Central memory CD8-positive, alpha-beta T cell (primary cell): ENCODE data around the gene KIF3A.
A peak's percentile ranks its signal among the peaks of the same experiment; 100 is the strongest.

Experiments used
- ATAC-seq: fragments of 150-1000 bp; cut with Tn5 transposase; replicated peaks from 2 replicates; pipeline ENCODE4 v1.10.0; 2022; ENCODE audit warnings: mild to moderate bottlenecking, moderate FRiP score, moderate number of reproducible peaks; ENCODE audit not compliant: poor library complexity, severe bottlenecking; ENCODE audit errors: extremely low read depth
- DNase-seq, 2 donors: peaks; one replicate each; pipeline ENCODE4 v3.0.0; 2021; ENCODE audit warnings: low spot score in 2 of 2
- H3K27ac Mint-ChIP-seq: one replicate; pipeline ENCODE4 v1.8.0; 2022; ENCODE audit warnings: low read depth, mild to moderate bottlenecking, moderate library complexity, mixed read lengths
- H3K27me3 Mint-ChIP-seq: one replicate; pipeline ENCODE4 v1.8.0; 2022; ENCODE audit warnings: mixed read lengths
- H3K36me3 Mint-ChIP-seq: one replicate; pipeline ENCODE4 v1.8.0; 2022; ENCODE audit warnings: mild to moderate bottlenecking, moderate library complexity, mixed read lengths; ENCODE audit not compliant: insufficient read depth
- H3K4me1 Mint-ChIP-seq: one replicate; pipeline ENCODE4 v1.8.0; 2022; ENCODE audit warnings: mixed read lengths
- H3K4me3 Mint-ChIP-seq: one replicate; pipeline ENCODE4 v1.8.0; 2022; ENCODE audit warnings: mild to moderate bottlenecking, moderate library complexity, mixed read lengths
- H3K9me3 Mint-ChIP-seq: one replicate; pipeline ENCODE4 v1.8.0; 2022; ENCODE audit warnings: mixed read lengths

The KIF3A gene

GRCh38 chr5:132746954-132747615, 9.7 kb upstream of the KIF3A start, which contains the start of gene CCNI2:
CCNI2 (plus strand) TSS chr5:132747426; CDS start chr5:132747496, 70 bp downstream.
- Mint-ChIP-seq H3K27ac (no peak within 1 kb of the TSS), H3K4me3 (peak within 1 kb of the TSS; percentile 78), H3K9me3 (no peaks in the 10 kb centered on the region), H3K36me3 (peaks cover 4% of the 10 kb centered on the region), H3K4me1 (no peaks in the 10 kb centered on the region), H3K27me3 (no peaks in the 10 kb centered on the region)
- ATAC-seq (peak; percentile 84), DNase-seq (peak; percentile 35 to 45)

- DNase-seq (no peak), ATAC-seq (no peak)
- Mint-ChIP-seq H3K4me3 (peak overlapping the region; percentile 78), H3K9me3 (no peaks in the 10 kb centered on the region), H3K4me1 (no peaks in the 10 kb centered on the region), H3K36me3 (peaks cover 4% of the 10 kb centered on the region), H3K27ac (no peak overlapping the region), H3K27me3 (no peaks in the 10 kb centered on the region)
Measured at GRCh38 chr5:132746592-132746953, 9.2 kb upstream of the KIF3A start.

- H3K4me3 Mint-ChIP-seq: no peak overlapping the region
- DNase-seq: no peak
- no peaks in the 10 kb centered on the region for H3K4me1 Mint-ChIP-seq
- peaks cover 4% of the 10 kb centered on the region for H3K36me3 Mint-ChIP-seq
- ATAC-seq: no peak
- H3K27me3 Mint-ChIP-seq: no peaks in the 10 kb centered on the region
- H3K9me3 Mint-ChIP-seq: no peaks in the 10 kb centered on the region
- H3K27ac Mint-ChIP-seq: no peak overlapping the region
Measured at GRCh38 chr5:132744659-132745058, 7.3 kb upstream of the KIF3A start.

GRCh38 chr5:132742626-132743025, 5.3 kb upstream of the KIF3A start:
- ATAC-seq (no peak), DNase-seq (no peak)
- H3K4me1 Mint-ChIP-seq: peaks cover 11% of the 10 kb centered on the region
- no peak overlapping the region for H3K27ac Mint-ChIP-seq
- H3K36me3 Mint-ChIP-seq: peaks cover 2% of the 10 kb centered on the region
- H3K27me3 Mint-ChIP-seq: no peaks in the 10 kb centered on the region
- H3K4me3 Mint-ChIP-seq: no peak overlapping the region
- no peaks in the 10 kb centered on the region for H3K9me3 Mint-ChIP-seq

GRCh38 chr5:132742158-132742557, 4.8 kb upstream of the KIF3A start:
- ATAC-seq (no peak), DNase-seq (no peak)
- H3K27ac Mint-ChIP-seq: no peak overlapping the region
- no peak overlapping the region for H3K4me3 Mint-ChIP-seq
- H3K27me3 Mint-ChIP-seq: no peaks in the 10 kb centered on the region
- peaks cover 11% of the 10 kb centered on the region for H3K4me1 Mint-ChIP-seq
- H3K9me3 Mint-ChIP-seq: no peaks in the 10 kb centered on the region
- H3K36me3 Mint-ChIP-seq: peaks cover 6% of the 10 kb centered on the region

- peaks cover 26% of the 10 kb centered on the region for H3K4me1 Mint-ChIP-seq
- H3K4me3 Mint-ChIP-seq: no peak overlapping the region
- no peaks in the 10 kb centered on the region for H3K27me3 Mint-ChIP-seq
- H3K9me3 Mint-ChIP-seq: no peaks in the 10 kb centered on the region
- no peak for ATAC-seq
- DNase-seq: no peak
- peaks cover 4% of the 10 kb centered on the region for H3K36me3 Mint-ChIP-seq
- peak overlapping the region; percentile 88 for H3K27ac Mint-ChIP-seq
Measured at GRCh38 chr5:132739232-132739631, 1.9 kb upstream of the KIF3A start.

GRCh38 chr5:132737982-132738681, 786 bp upstream of the KIF3A start:
- no peaks in the 10 kb centered on the region for H3K9me3 Mint-ChIP-seq
- no peak for DNase-seq
- peak overlapping the region; percentile 93 for H3K4me3 Mint-ChIP-seq
- H3K36me3 Mint-ChIP-seq: peaks cover 9% of the 10 kb centered on the region
- peaks cover 37% of the 10 kb centered on the region for H3K4me1 Mint-ChIP-seq
- no peaks in the 10 kb centered on the region for H3K27me3 Mint-ChIP-seq
- H3K27ac Mint-ChIP-seq: peak overlapping the region; percentile 88
- ATAC-seq: no peak

GRCh38 chr5:132734687-132735086, 2.7 kb downstream of the KIF3A start:
- H3K27ac Mint-ChIP-seq: no peak overlapping the region
- H3K4me3 Mint-ChIP-seq: no peak overlapping the region
- DNase-seq: no peak
- H3K27me3 Mint-ChIP-seq: no peaks in the 10 kb centered on the region
- peaks cover 13% of the 10 kb centered on the region for H3K36me3 Mint-ChIP-seq
- no peak for ATAC-seq
- H3K4me1 Mint-ChIP-seq: peaks cover 44% of the 10 kb centered on the region
- H3K9me3 Mint-ChIP-seq: no peaks in the 10 kb centered on the region

GRCh38 chr5:132733499-132734148, 3.7 kb downstream of the KIF3A start:
- H3K27me3 Mint-ChIP-seq: no peaks in the 10 kb centered on the region
- H3K4me1 Mint-ChIP-seq: peaks cover 45% of the 10 kb centered on the region
- no peak overlapping the region for H3K27ac Mint-ChIP-seq
- H3K4me3 Mint-ChIP-seq: no peak overlapping the region
- H3K36me3 Mint-ChIP-seq: peaks cover 14% of the 10 kb centered on the region
- DNase-seq (no peak), ATAC-seq (no peak)
- no peaks in the 10 kb centered on the region for H3K9me3 Mint-ChIP-seq

GRCh38 chr5:132729896-132730295, 7.5 kb downstream of the KIF3A start:
- Mint-ChIP-seq H3K9me3 (no peaks in the 10 kb centered on the region), H3K36me3 (peaks cover 17% of the 10 kb centered on the region), H3K27me3 (no peaks in the 10 kb centered on the region), H3K4me3 (no peak overlapping the region), H3K27ac (no peak overlapping the region), H3K4me1 (peaks cover 29% of the 10 kb centered on the region)
- ATAC-seq (no peak), DNase-seq (no peak)

GRCh38 chr5:132725745-132726144, 11.6 kb downstream of the KIF3A start:
- Mint-ChIP-seq H3K27me3 (no peaks in the 10 kb centered on the region), H3K9me3 (no peaks in the 10 kb centered on the region), H3K4me1 (peaks cover 14% of the 10 kb centered on the region), H3K27ac (no peak overlapping the region), H3K4me3 (no peak overlapping the region), H3K36me3 (peaks cover 18% of the 10 kb centered on the region)
- ATAC-seq (no peak), DNase-seq (no peak)

- peaks cover 17% of the 10 kb centered on the region for H3K36me3 Mint-ChIP-seq
- no peaks in the 10 kb centered on the region for H3K27me3 Mint-ChIP-seq
- DNase-seq (no peak), ATAC-seq (no peak)
- peaks cover 7% of the 10 kb centered on the region for H3K4me1 Mint-ChIP-seq
- H3K9me3 Mint-ChIP-seq: no peaks in the 10 kb centered on the region
- H3K27ac Mint-ChIP-seq: no peak overlapping the region
- no peak overlapping the region for H3K4me3 Mint-ChIP-seq
Measured at GRCh38 chr5:132718544-132719312, 18.6 kb downstream of the KIF3A start.
